ENCODE data around the gene SYNGR3. TPM values are rescaled to one million over a fixed set of nuclear protein-coding genes. Genes with fewer than 3 reads are reported as not detected.

The SYNGR3 gene
- polyA plus RNA-seq, 3 donors = 0.24 to 0.43 TPM; not detected in 1

GRCh38 chr16:1985466-1986150 lies 4.2 kb upstream of the SYNGR3 start:
- 89 to 95% (median 94%) methylated on average over 14 of the region's 14 CpGs for WGBS, 3 donors
- no peak overlapping the region for H3K27ac ChIP-seq (ENCODE audit: low read depth, low read length)

GRCh38 chr16:1987198-1987597 lies 2.6 kb upstream of the SYNGR3 start:
- WGBS, 3 donors = 88 to 91% (median 90%) methylated on average over 10 of the region's 10 CpGs
- no peak overlapping the region for H3K27ac ChIP-seq (ENCODE audit: low read depth, low read length)

- H3K27ac ChIP-seq (ENCODE audit: low read depth, low read length) = no peak overlapping the region
These were observed 256 bp downstream of the SYNGR3 start for GRCh38 chr16:1990101-1990350.

GRCh38 chr16:1990351-1991134 lies 773 bp downstream of the SYNGR3 start:
- H3K27ac ChIP-seq (ENCODE audit: low read depth, low read length) = no peak overlapping the region
- WGBS, 3 donors = 1 to 7% (median 2%) methylated on average over 44 to 50 of the region's 50 CpGs

More at GRCh38 chr16:1990101-1990350, 256 bp downstream of the SYNGR3 start:
- 2 to 3% methylated on average over 17 to 23 of the region's 25 CpGs; no CpG with 5 or more reads in 1 of the 3 donors for WGBS, 3 donors

GRCh38 chr16:1991135-1991551 lies 1.4 kb downstream of the SYNGR3 start:
- no peak overlapping the region for H3K27ac ChIP-seq (ENCODE audit: low read depth, low read length)

GRCh38 chr16:1991588-1991947 lies 1.8 kb downstream of the SYNGR3 start:
- H3K27ac ChIP-seq (ENCODE audit: low read depth, low read length) = no peak overlapping the region
- WGBS, 3 donors = 10 to 15% (median 12%) methylated on average over 22 of the region's 22 CpGs

More at GRCh38 chr16:1991135-1991551, 1.4 kb downstream of the SYNGR3 start:
- WGBS, 3 donors = 4 to 16% (median 5%) methylated on average over 15 to 18 of the region's 18 CpGs

GRCh38 chr16:1991948-1992703 lies 2.4 kb downstream of the SYNGR3 start:
- WGBS, 3 donors = 3 to 6% (median 4%) methylated on average over 69 to 96 of the region's 96 CpGs
- H3K27ac ChIP-seq (ENCODE audit: low read depth, low read length) = no peak overlapping the region

- H3K27ac ChIP-seq (ENCODE audit: low read depth, low read length) = no peak overlapping the region
- 46 to 51% (median 48%) methylated on average over 40 to 50 of the region's 50 CpGs for WGBS, 3 donors
These were observed 3.0 kb downstream of the SYNGR3 start for GRCh38 chr16:1992704-1993317.

- no peak overlapping the region for H3K27ac ChIP-seq (ENCODE audit: low read depth, low read length)
- 47 to 60% (median 53%) methylated on average over 2 of the region's 2 CpGs for WGBS, 3 donors
These were observed 4.0 kb downstream of the SYNGR3 start for GRCh38 chr16:1993731-1994131.

- H3K27ac ChIP-seq (ENCODE audit: low read depth, low read length) = no peak overlapping the region
- WGBS, 3 donors = 77 to 88% (median 84%) methylated on average over 26 of the region's 26 CpGs
These were observed 8.0 kb downstream of the SYNGR3 start for GRCh38 chr16:1997494-1998359.

- no peak overlapping the region for H3K27ac ChIP-seq (ENCODE audit: low read depth, low read length)
- WGBS, 3 donors = 91 to 95% (median 93%) methylated on average over 26 to 27 of the region's 27 CpGs
These were observed 8.6 kb downstream of the SYNGR3 start for GRCh38 chr16:1998360-1998835.

GRCh38 chr16:1998852-1999801 lies 9.4 kb downstream of the SYNGR3 start:
- 91 to 95% (median 91%) methylated on average over 24 to 39 of the region's 39 CpGs for WGBS, 3 donors
- H3K27ac ChIP-seq (ENCODE audit: low read depth, low read length) = no peak overlapping the region

GRCh38 chr16:1999866-2000514 lies 10.2 kb downstream of the SYNGR3 start:
- 78 to 85% (median 84%) methylated on average over 24 to 28 of the region's 28 CpGs for WGBS, 3 donors

GRCh38 chr16:2001035-2001434 lies 11.3 kb downstream of the SYNGR3 start:
- WGBS, 3 donors = 94 to 96% (median 96%) methylated on average over 19 of the region's 19 CpGs
- no peak overlapping the region for H3K27ac ChIP-seq (ENCODE audit: low read depth, low read length)

More at GRCh38 chr16:1999866-2000514, 10.2 kb downstream of the SYNGR3 start:
- no peak overlapping the region for H3K27ac ChIP-seq (ENCODE audit: low read depth, low read length)

- no peak overlapping the region for H3K27ac ChIP-seq (ENCODE audit: low read depth, low read length)
- 94 to 96% (median 95%) methylated on average over 53 of the region's 53 CpGs for WGBS, 3 donors
These were observed 11.9 kb downstream of the SYNGR3 start for GRCh38 chr16:2001456-2002355.
